ENCODE measurements around the gene HCRT.

The HCRT gene

DNA sequence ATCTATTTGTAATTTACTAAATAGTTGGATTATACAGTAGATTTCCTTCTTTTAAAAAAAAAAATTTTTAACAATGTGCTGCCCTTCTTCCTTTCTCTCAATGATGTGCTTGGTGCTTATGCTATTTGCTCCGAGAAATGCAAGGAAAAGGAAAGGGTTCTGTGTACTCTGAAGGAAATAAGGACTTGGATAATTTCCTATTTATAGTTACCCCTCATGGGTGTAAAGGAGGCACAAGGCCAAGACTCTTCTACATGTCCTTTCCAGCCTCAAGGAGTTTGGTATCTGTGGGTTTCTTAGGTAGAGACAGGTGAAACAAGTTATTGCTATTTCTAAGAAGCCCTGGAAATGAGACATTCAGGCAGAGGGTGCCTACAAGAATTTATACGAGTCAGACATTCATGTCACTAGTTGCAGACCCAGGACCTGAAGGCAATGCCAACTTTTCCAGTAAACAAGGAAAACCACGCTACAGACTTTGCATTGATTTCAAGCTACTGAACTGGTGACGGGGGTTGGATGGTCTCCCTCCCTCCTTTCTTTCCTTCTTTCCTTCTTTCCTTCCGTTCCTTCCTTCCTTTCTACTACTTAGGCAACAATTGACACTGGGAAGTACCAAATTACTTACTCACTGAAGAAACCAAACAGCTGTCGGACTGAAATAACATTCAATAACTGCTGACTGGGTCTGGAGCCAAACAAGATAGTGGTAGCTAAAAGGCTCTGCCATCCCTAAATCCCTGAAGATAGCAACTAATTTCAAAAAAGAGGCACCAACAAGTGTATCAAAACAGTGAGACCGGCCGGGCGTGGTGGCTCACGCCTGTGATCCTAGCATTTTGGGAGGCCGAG, 42.8 kb upstream of the HCRT start:
- Histone ChIP-seq H2BK12ac (ENCODE audit: low read length) (no peak overlapping the region), H3K23ac (ENCODE audit: low read depth, low read length, poor library complexity) (no peak overlapping the region), H3K4me3 (ENCODE audit: low read length in 2 of 2) (no peak overlapping the region), H2BK15ac (ENCODE audit: low read length) (no peak overlapping the region), H3K4ac (ENCODE audit: low read length) (no peak overlapping the region), H3K4me2 (ENCODE audit: insufficient read depth, low read length, poor library complexity, severe bottlenecking) (no peak overlapping the region), H3K14ac (ENCODE audit: low read length) (no peak overlapping the region), H3K18ac (ENCODE audit: low read length) (no peak overlapping the region), H2BK120ac (ENCODE audit: low read depth, low read length) (no peak overlapping the region), H2BK5ac (ENCODE audit: low read length) (no peak overlapping the region), H3K36me3 (replicated peaks in 1 of 2; ENCODE audit: control insufficient read depth in 2 of 2, insufficient read depth in 2 of 2, low read length in 2 of 2) (peaks cover 9 to 71% of the 10 kb centered on the region in 2 donors), H3K27ac (replicated peaks; ENCODE audit: low read length) (no peak overlapping the region), H2AFZ (ENCODE audit: low read length) (no peak overlapping the region), H3K9me3 (replicated peaks in 1 of 2; ENCODE audit: control insufficient read depth in 2 of 2, insufficient read depth in 1 of 2, low read depth in 1 of 2, low read length in 2 of 2) (no peaks in the 10 kb centered on the region), H3K4me1 (ENCODE audit: control insufficient read depth in 2 of 2, insufficient read depth in 1 of 2, low read depth in 1 of 2, low read length in 2 of 2) (no peaks in the 10 kb centered on the region), H3K9ac (ENCODE audit: low read depth, low read length, poor library complexity) (no peak overlapping the region), H2AK5ac (ENCODE audit: low read depth, low read length) (no peak overlapping the region), H3K79me1 (ENCODE audit: low read depth, low read length) (peaks cover 2% of the 10 kb centered on the region), H4K91ac (ENCODE audit: low read depth, low read length, poor library complexity) (no peak overlapping the region), H3K27me3 (ENCODE audit: control insufficient read depth in 3 of 3, insufficient read depth in 3 of 3, low read depth in 1 of 3, low read length in 3 of 3) (no peaks in the 10 kb centered on the region), H4K8ac (ENCODE audit: low read depth, low read length) (no peak overlapping the region)
- no peak for DNase-seq (ENCODE audit: low spot score)
- WGBS, 2 donors (ENCODE audit: extremely low coverage in 2 of 2, insufficient read length in 2 of 2, insufficient replicate concordance in 1 of 2): no CpG with 5 or more reads among the region's 11 CpGs

DNA sequence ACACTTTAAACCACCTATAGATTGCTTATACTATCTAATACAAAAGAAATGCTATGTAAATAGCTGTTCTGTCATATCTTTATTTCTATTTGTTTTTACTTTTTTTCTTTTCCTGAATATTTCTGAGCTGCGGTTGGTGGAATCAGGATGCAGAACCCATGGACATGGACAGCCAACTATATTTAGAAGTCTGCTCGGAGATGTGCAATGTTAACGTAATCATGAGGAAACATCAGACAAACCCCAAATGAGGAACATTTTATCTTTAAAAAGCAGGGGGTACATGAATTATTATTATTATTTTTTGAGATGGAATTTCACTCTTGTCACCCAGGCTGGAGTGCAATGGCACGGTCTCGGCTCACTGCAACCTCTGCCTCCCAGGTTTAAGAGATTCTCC, 40.4 kb upstream of the HCRT start:
- DNase-seq (ENCODE audit: low spot score): no peak
- Histone ChIP-seq H3K9ac (ENCODE audit: low read depth, low read length, poor library complexity) (no peak overlapping the region), H3K23ac (ENCODE audit: low read depth, low read length, poor library complexity) (no peak overlapping the region), H3K27ac (replicated peaks; ENCODE audit: low read length) (no peak overlapping the region), H3K79me1 (ENCODE audit: low read depth, low read length) (peaks cover 5% of the 10 kb centered on the region), H3K4ac (ENCODE audit: low read length) (no peak overlapping the region), H2BK120ac (ENCODE audit: low read depth, low read length) (no peak overlapping the region), H3K4me3 (ENCODE audit: low read length in 2 of 2) (no peak overlapping the region), H3K36me3 (replicated peaks in 1 of 2; ENCODE audit: control insufficient read depth in 2 of 2, insufficient read depth in 2 of 2, low read length in 2 of 2) (peaks cover 16 to 81% of the 10 kb centered on the region in 2 donors), H4K8ac (ENCODE audit: low read depth, low read length) (no peak overlapping the region), H3K9me3 (replicated peaks in 1 of 2; ENCODE audit: control insufficient read depth in 2 of 2, insufficient read depth in 1 of 2, low read depth in 1 of 2, low read length in 2 of 2) (peaks cover 0 to 3% of the 10 kb centered on the region in 2 donors), H2AFZ (ENCODE audit: low read length) (no peak overlapping the region), H4K91ac (ENCODE audit: low read depth, low read length, poor library complexity) (no peak overlapping the region), H3K18ac (ENCODE audit: low read length) (no peak overlapping the region), H3K4me2 (ENCODE audit: insufficient read depth, low read length, poor library complexity, severe bottlenecking) (no peak overlapping the region), H2BK12ac (ENCODE audit: low read length) (no peak overlapping the region), H3K4me1 (ENCODE audit: control insufficient read depth in 2 of 2, insufficient read depth in 1 of 2, low read depth in 1 of 2, low read length in 2 of 2) (no peaks in the 10 kb centered on the region), H2BK5ac (ENCODE audit: low read length) (no peak overlapping the region), H3K27me3 (ENCODE audit: control insufficient read depth in 3 of 3, insufficient read depth in 3 of 3, low read depth in 1 of 3, low read length in 3 of 3) (no peaks in the 10 kb centered on the region), H2BK15ac (ENCODE audit: low read length) (no peak overlapping the region), H3K14ac (ENCODE audit: low read length) (no peak overlapping the region), H2AK5ac (ENCODE audit: low read depth, low read length) (no peak overlapping the region)
- no CpG with 5 or more reads among the region's 5 CpGs for WGBS, 2 donors (ENCODE audit: extremely low coverage in 2 of 2, insufficient read length in 2 of 2, insufficient replicate concordance in 1 of 2)

- Histone ChIP-seq H3K4me2 (ENCODE audit: insufficient read depth, low read length, poor library complexity, severe bottlenecking) (no peak overlapping the region), H4K8ac (ENCODE audit: low read depth, low read length) (no peak overlapping the region), H3K4me1 (ENCODE audit: control insufficient read depth in 2 of 2, insufficient read depth in 1 of 2, low read depth in 1 of 2, low read length in 2 of 2) (no peaks in the 10 kb centered on the region), H2AK5ac (ENCODE audit: low read depth, low read length) (no peak overlapping the region), H3K36me3 (replicated peaks in 1 of 2; ENCODE audit: control insufficient read depth in 2 of 2, insufficient read depth in 2 of 2, low read length in 2 of 2) (peaks cover 16 to 80% of the 10 kb centered on the region in 2 donors), H3K27me3 (ENCODE audit: control insufficient read depth in 3 of 3, insufficient read depth in 3 of 3, low read depth in 1 of 3, low read length in 3 of 3) (no peaks in the 10 kb centered on the region), H3K23ac (ENCODE audit: low read depth, low read length, poor library complexity) (no peak overlapping the region), H2BK120ac (ENCODE audit: low read depth, low read length) (no peak overlapping the region), H3K27ac (replicated peaks; ENCODE audit: low read length) (no peak overlapping the region), H3K9me3 (replicated peaks in 1 of 2; ENCODE audit: control insufficient read depth in 2 of 2, insufficient read depth in 1 of 2, low read depth in 1 of 2, low read length in 2 of 2) (peaks cover 0 to 3% of the 10 kb centered on the region in 2 donors), H2BK12ac (ENCODE audit: low read length) (no peak overlapping the region), H2AFZ (ENCODE audit: low read length) (no peak overlapping the region), H3K9ac (ENCODE audit: low read depth, low read length, poor library complexity) (peak overlapping the region; percentile 70), H4K91ac (ENCODE audit: low read depth, low read length, poor library complexity) (no peak overlapping the region), H3K4me3 (ENCODE audit: low read length in 2 of 2) (no peak overlapping the region), H3K79me1 (ENCODE audit: low read depth, low read length) (peaks cover 5% of the 10 kb centered on the region), H2BK15ac (ENCODE audit: low read length) (no peak overlapping the region), H3K4ac (ENCODE audit: low read length) (no peak overlapping the region), H2BK5ac (ENCODE audit: low read length) (no peak overlapping the region), H3K18ac (ENCODE audit: low read length) (no peak overlapping the region), H3K14ac (ENCODE audit: low read length) (no peak overlapping the region)
- WGBS, 2 donors (ENCODE audit: extremely low coverage in 2 of 2, insufficient read length in 2 of 2, insufficient replicate concordance in 1 of 2): no CpG with 5 or more reads among the region's 6 CpGs
- no peak for DNase-seq (ENCODE audit: low spot score)
Measured at GRCh38 chr17:42224651-42225050, 39.4 kb upstream of the HCRT start.

DNA sequence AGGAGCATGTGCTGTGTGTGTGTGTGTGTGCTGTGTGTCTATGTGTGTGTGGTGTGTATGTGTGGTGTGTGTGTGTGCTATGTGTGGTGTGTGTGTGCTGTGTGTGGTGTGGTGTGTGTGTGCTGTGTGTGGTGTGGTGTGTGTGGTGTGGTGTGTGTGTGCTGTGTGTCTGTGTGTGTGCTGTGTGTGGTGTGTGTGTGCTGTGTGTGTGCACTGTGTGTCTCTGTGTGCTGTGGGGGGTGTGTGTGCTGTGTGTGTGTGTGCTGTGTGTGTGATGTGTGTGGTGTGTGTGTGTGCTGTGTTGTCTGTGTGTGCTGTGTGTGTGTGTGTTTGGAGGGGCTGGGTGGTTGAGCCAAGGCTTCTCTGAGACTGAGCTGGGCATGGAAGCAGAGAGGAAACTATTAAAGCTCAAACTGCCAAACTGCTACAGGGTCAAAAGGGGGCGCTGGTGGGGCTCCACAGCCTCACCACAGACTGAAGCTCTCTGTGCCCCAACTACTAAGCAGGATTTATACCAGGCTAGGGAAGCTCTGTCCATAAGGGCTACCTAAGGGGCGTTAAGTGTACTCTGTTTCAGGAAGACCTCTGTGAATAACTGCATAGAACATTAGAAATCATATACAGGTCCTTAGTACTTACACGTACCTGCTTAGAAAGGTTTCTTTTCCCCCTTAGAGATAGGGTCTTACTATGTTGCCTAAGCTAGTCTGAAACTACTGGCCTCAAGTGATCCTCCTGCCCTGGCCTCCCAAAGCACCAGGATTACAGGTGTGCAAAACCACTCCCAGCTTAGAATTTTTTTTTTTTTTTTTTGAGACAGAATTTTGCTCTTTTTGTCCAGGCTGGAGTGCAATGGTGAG, 36.9 kb upstream of the HCRT start:
- H2BK12ac ChIP-seq (ENCODE audit: low read length): no peak overlapping the region
- no peak overlapping the region for H2AK5ac ChIP-seq (ENCODE audit: low read depth, low read length)
- no peak overlapping the region for H3K27ac ChIP-seq (replicated peaks; ENCODE audit: low read length)
- no peak overlapping the region for H4K8ac ChIP-seq (ENCODE audit: low read depth, low read length)
- H4K91ac ChIP-seq (ENCODE audit: low read depth, low read length, poor library complexity): peak overlapping the region; percentile 50
- H3K23ac ChIP-seq (ENCODE audit: low read depth, low read length, poor library complexity): peak overlapping the region; percentile 83
- peaks cover 5% of the 10 kb centered on the region for H3K79me1 ChIP-seq (ENCODE audit: low read depth, low read length)
- H3K4me1 ChIP-seq (ENCODE audit: control insufficient read depth in 2 of 2, insufficient read depth in 1 of 2, low read depth in 1 of 2, low read length in 2 of 2): no peaks in the 10 kb centered on the region
- H2BK15ac ChIP-seq (ENCODE audit: low read length): no peak overlapping the region
- H2BK120ac ChIP-seq (ENCODE audit: low read depth, low read length): no peak overlapping the region
- no CpG with 5 or more reads among the region's 3 CpGs for WGBS, 2 donors (ENCODE audit: extremely low coverage in 2 of 2, insufficient read length in 2 of 2, insufficient replicate concordance in 1 of 2)
- H3K18ac ChIP-seq (ENCODE audit: low read length): no peak overlapping the region
- no peak overlapping the region for H2BK5ac ChIP-seq (ENCODE audit: low read length)
- no peaks in the 10 kb centered on the region for H3K27me3 ChIP-seq (ENCODE audit: control insufficient read depth in 3 of 3, insufficient read depth in 3 of 3, low read depth in 1 of 3, low read length in 3 of 3)
- H3K9ac ChIP-seq (ENCODE audit: low read depth, low read length, poor library complexity): peak overlapping the region; percentile 73
- H3K4ac ChIP-seq (ENCODE audit: low read length): no peak overlapping the region
- peaks cover 24 to 76% of the 10 kb centered on the region in 2 donors for H3K36me3 ChIP-seq (replicated peaks in 1 of 2; ENCODE audit: control insufficient read depth in 2 of 2, insufficient read depth in 2 of 2, low read length in 2 of 2)
- peak overlapping the region in 1 of 2 donors; percentile 73 for H3K4me3 ChIP-seq (ENCODE audit: low read length in 2 of 2)
- peaks cover 0 to 3% of the 10 kb centered on the region in 2 donors for H3K9me3 ChIP-seq (replicated peaks in 1 of 2; ENCODE audit: control insufficient read depth in 2 of 2, insufficient read depth in 1 of 2, low read depth in 1 of 2, low read length in 2 of 2)
- H3K4me2 ChIP-seq (ENCODE audit: insufficient read depth, low read length, poor library complexity, severe bottlenecking): no peak overlapping the region
- DNase-seq (ENCODE audit: low spot score): peak; percentile 39
- no peak overlapping the region for H2AFZ ChIP-seq (ENCODE audit: low read length)
- H3K14ac ChIP-seq (ENCODE audit: low read length): peak overlapping the region; percentile 33
